Neuronal stem cell (in vitro differentiated cells): ENCODE results near the gene SMIM24.
A peak's percentile ranks its signal among the peaks of the same experiment; 100 is the strongest.
"Not testable (repeated sequence)": the region's sequence is repeated elsewhere in the genome, so short reads cannot be mapped to it uniquely, and the experiment has no call there.

ENCODE experiments used
- DNase-seq: peaks from one replicate; pipeline ENCODE4 v3.0.0-alpha.2; 2013; ENCODE audit warnings: low spot score
- H2AFZ ChIP-seq: one replicate; pipeline ENCODE4 v1.6.1; 2013; ENCODE audit warnings: mild to moderate bottlenecking, low read length, inconsistent platforms
- H2AK5ac ChIP-seq: 2 replicates; pipeline ENCODE4 v1.6.1; 2013; ENCODE audit warnings: low read depth, mild to moderate bottlenecking, inconsistent platforms, low read length, moderate library complexity, mixed read lengths
- H2BK120ac ChIP-seq: 2 replicates; pipeline ENCODE4 v1.6.1; 2013; ENCODE audit warnings: low read depth, mild to moderate bottlenecking, inconsistent platforms, low read length, moderate library complexity, mixed read lengths
- H2BK12ac ChIP-seq: one replicate; pipeline ENCODE4 v1.6.1; 2013; ENCODE audit warnings: low read length, inconsistent platforms
- H2BK15ac ChIP-seq: 2 replicates; pipeline ENCODE4 v1.6.1; 2013; ENCODE audit warnings: mild to moderate bottlenecking, low read length, inconsistent platforms, mixed read lengths
- H2BK5ac ChIP-seq: one replicate; pipeline ENCODE4 v1.6.1; 2013; ENCODE audit warnings: inconsistent platforms, mild to moderate bottlenecking, low read length, moderate library complexity
- H3K14ac ChIP-seq: one replicate; pipeline ENCODE4 v1.6.1; 2013; ENCODE audit warnings: low read length, inconsistent platforms
- H3K18ac ChIP-seq: 2 replicates; pipeline ENCODE4 v1.6.1; 2013; ENCODE audit warnings: low read length, inconsistent platforms
- H3K23ac ChIP-seq: 2 replicates; pipeline ENCODE4 v1.6.1; 2013; ENCODE audit warnings: low read depth, mild to moderate bottlenecking, mixed read lengths, low read length, inconsistent platforms; ENCODE audit not compliant: poor library complexity
- H3K27ac ChIP-seq: replicated peaks from 3 replicates; pipeline ENCODE4 v1.5.1; 2013; ENCODE audit warnings: low read length, inconsistent platforms
- H3K27me3 ChIP-seq, 3 experiments: 2 replicates each; pipeline ENCODE4 v1.6.1; 2013; ENCODE audit warnings: low read length in 3 of 3, mild to moderate bottlenecking in 2 of 3, inconsistent platforms in 1 of 3, low read depth in 1 of 3, mixed read lengths in 1 of 3, moderate library complexity in 1 of 3; ENCODE audit not compliant: control insufficient read depth in 3 of 3, insufficient read depth in 3 of 3
- H3K36me3 ChIP-seq, 2 donors: replicated peaks in 1 of 2; 2 replicates each; pipeline ENCODE4 v1.6.1; 2013; ENCODE audit warnings: low read length in 2 of 2; ENCODE audit not compliant: control insufficient read depth in 2 of 2, insufficient read depth in 2 of 2
- H3K4ac ChIP-seq: 2 replicates; pipeline ENCODE4 v1.6.1; 2013; ENCODE audit warnings: inconsistent platforms, mild to moderate bottlenecking, low read length, moderate library complexity
- H3K4me1 ChIP-seq, 2 donors: 1 replicate in 1 of 2; 2 replicates in 1 of 2; pipeline ENCODE4 v1.6.1; 2013; ENCODE audit warnings: low read length in 2 of 2, low read depth in 1 of 2; ENCODE audit not compliant: control insufficient read depth in 2 of 2, insufficient read depth in 1 of 2
- H3K4me2 ChIP-seq: one replicate; pipeline ENCODE4 v1.6.1; 2013; ENCODE audit warnings: mild to moderate bottlenecking, low read length, inconsistent platforms; ENCODE audit not compliant: insufficient read depth, poor library complexity, severe bottlenecking
- H3K4me3 ChIP-seq, 2 donors: 2 replicates each; pipeline ENCODE4 v1.5.1; 2013; ENCODE audit warnings: low read length in 2 of 2, mild to moderate bottlenecking in 2 of 2, inconsistent platforms in 1 of 2, moderate library complexity in 1 of 2
- H3K79me1 ChIP-seq: one replicate; pipeline ENCODE4 v1.6.1; 2013; ENCODE audit warnings: low read depth, mild to moderate bottlenecking, inconsistent platforms, low read length, moderate library complexity
- H3K9ac ChIP-seq: one replicate; pipeline ENCODE4 v1.6.1; 2013; ENCODE audit warnings: mild to moderate bottlenecking, low read depth, low read length, inconsistent platforms; ENCODE audit not compliant: poor library complexity
- H3K9me3 ChIP-seq, 2 donors: replicated peaks in 1 of 2; 2 replicates each; pipeline versions ENCODE3 to v1.6.1; 2013; ENCODE audit warnings: low read length in 2 of 2, mild to moderate bottlenecking in 2 of 2, inconsistent platforms in 1 of 2, low read depth in 1 of 2, mixed read lengths in 1 of 2, moderate library complexity in 1 of 2; ENCODE audit not compliant: control insufficient read depth in 2 of 2, insufficient read depth in 1 of 2
- H4K8ac ChIP-seq: one replicate; pipeline ENCODE4 v1.6.1; 2013; ENCODE audit warnings: low read depth, mild to moderate bottlenecking, inconsistent platforms, low read length, moderate library complexity
- H4K91ac ChIP-seq: one replicate; pipeline ENCODE4 v1.6.1; 2013; ENCODE audit warnings: low read length, low read depth, mild to moderate bottlenecking, inconsistent platforms; ENCODE audit not compliant: poor library complexity
- WGBS, 2 donors: extraction: QIAGEN DNeasy Blood & Tissue Kit; methylation state at CpG; one replicate each; pipeline ENCODE4 v1.1.7; 2013; ENCODE audit warnings: missing lambda C conversion rate in 2 of 2, mixed read lengths in 1 of 2; ENCODE audit not compliant: insufficient read length in 2 of 2, insufficient replicate concordance in 1 of 2; ENCODE audit errors: extremely low coverage in 2 of 2; 5-methylcytosine and 5-hydroxymethylcytosine counted together

Gene SMIM24

DNA sequence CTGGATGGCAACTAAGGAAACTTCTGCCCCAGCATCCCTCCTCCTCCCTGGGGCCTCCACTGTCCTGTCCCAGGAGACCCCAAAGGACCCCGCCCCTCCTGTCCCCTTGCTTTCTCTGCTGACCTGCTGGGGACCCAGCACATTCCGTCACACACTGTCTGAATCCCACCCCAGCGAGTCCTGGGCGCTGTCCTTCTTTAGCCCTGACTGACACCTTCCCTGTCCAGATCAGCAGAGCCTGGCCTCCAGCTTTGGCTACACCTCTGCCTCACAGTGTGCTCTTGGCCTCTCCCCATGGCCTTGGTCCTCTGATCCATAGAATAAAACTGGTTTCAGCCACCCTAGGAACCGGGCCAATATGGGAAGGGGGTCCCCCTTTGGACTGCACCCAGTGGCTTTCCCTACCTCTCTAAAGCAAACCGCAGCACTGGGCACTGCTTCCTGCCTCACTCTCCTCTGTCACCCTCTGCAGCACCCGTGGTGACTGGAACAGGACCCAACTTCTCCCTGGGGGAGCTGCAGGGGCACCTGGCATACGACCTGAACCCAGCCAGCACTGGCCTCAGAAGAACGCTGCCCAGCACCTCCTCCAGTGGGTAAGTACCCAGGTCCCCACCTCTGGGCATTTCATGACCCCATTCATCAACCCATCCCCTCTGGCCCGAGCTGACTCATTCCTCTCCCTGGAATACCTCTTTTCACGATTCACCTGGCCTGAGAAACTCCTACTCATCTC, 46.4 kb downstream of the SMIM24 start:
- Histone ChIP-seq H2AK5ac (peak overlapping the region; percentile 95), H4K8ac (peak overlapping the region; percentile 96), H3K4me1 (peaks cover 3 to 5% of the 10 kb centered on the region in 2 donors), H2BK120ac (no peak overlapping the region), H3K27me3 (no peaks in the 10 kb centered on the region), H3K18ac (no peak overlapping the region), H3K9me3 (peaks cover 3 to 4% of the 10 kb centered on the region in 2 donors), H2BK15ac (peak overlapping the region; percentile 89), H3K4ac (peak overlapping the region; percentile 95), H3K4me3 (peak overlapping the region; percentile 70 to 98), H3K36me3 (no peaks in the 10 kb centered on the region), H4K91ac (peak overlapping the region; percentile 30), H3K79me1 (peaks cover 2% of the 10 kb centered on the region), H3K9ac (peak overlapping the region; percentile 70), H3K14ac (peak overlapping the region; percentile 75), H2BK5ac (peak overlapping the region; percentile 75), H2BK12ac (no peak overlapping the region), H3K4me2 (peak overlapping the region; percentile 97), H3K27ac (no peak overlapping the region), H2AFZ (peak overlapping the region; percentile 96), H3K23ac (peak overlapping the region; percentile 70)
- no CpG with 5 or more reads among the region's 11 CpGs for WGBS, 2 donors
- no peak for DNase-seq

DNA sequence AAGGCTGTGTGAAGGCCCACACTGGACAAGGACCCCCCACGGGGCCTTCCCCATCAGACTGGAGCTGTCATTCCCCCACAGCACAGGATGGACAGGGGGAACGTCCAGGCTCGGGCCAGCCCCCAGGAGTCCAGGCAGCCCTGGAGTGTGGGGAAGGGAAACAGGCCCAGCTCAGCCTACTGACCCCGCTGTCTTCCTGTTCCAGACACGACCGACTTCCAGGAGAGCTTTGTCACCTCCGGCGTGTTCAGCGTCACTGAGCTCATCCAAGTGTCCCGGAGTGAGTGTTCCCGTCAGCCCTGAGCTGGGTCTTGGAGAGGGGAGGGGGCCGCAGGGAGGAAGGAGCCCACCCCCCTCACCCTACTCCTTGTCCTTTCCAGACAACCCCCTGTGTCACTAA, 47.0 kb downstream of the SMIM24 start:
- Histone ChIP-seq H2BK12ac (peak overlapping the region; percentile 94), H3K9ac (no peak overlapping the region), H3K4me2 (no peak overlapping the region), H2BK5ac (no peak overlapping the region), H2BK120ac (no peak overlapping the region), H3K4me1 (peaks cover 5 to 6% of the 10 kb centered on the region in 2 donors), H3K4me3 (no peak overlapping the region), H3K23ac (no peak overlapping the region), H3K4ac (peak overlapping the region; percentile 66), H3K27ac (no peak overlapping the region), H2AK5ac (peak overlapping the region; percentile 99), H3K18ac (no peak overlapping the region), H3K14ac (no peak overlapping the region), H4K91ac (no peak overlapping the region), H2AFZ (peak overlapping the region; percentile 50), H3K79me1 (peaks cover 2% of the 10 kb centered on the region), H4K8ac (no peak overlapping the region), H2BK15ac (no peak overlapping the region), H3K9me3 (peaks cover 3 to 4% of the 10 kb centered on the region in 2 donors), H3K27me3 (no peaks in the 10 kb centered on the region), H3K36me3 (no peaks in the 10 kb centered on the region)
- no peak for DNase-seq
- no CpG with 5 or more reads among the region's 12 CpGs for WGBS, 2 donors

DNA sequence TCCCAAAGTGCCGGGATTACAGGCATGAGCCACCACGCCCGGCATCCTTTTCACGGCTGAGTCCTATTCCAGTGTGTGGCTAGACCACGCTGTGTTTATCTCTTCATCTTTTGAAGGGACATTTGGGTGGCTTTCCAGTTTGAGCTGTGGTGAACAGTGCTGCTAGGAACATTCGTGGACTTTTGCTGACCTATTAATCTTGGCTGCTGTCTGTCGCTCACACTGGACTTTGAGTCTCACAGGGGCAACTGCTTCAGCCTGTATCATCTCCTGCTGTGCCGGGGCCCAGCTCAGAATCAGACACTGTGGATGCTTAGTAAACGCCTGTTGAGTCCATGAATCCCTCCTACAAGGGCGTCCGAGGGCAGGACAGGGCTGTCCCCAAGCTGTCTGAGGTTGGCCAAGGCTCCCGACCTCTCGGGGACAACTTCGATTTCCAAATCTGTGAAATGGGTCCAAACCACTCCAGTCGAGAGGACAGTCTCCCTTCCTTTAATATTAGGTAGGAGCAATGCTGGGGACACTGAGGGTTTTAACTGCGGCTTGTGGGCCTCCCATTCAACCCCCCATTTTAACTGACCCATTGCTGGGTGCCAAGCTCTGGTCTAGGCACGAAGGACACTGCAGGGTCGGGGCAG, 48.4 kb downstream of the SMIM24 start:
- WGBS, 2 donors = no CpG with 5 or more reads among the region's 18 CpGs

DNA sequence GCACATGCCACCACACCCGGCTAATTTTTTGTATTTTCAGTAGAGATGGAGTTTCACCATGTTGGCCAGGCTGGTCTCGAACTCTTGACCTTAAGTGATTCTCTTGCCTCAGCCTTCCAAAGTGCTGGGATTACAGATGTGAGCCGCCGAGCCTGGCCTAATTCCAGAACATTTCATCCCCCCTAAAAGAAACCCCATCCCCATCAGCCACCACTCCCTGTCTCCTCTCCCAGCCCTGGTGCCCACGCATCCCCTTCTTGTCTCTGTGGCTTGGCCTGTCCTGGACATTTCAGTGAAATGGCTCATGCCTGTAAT, 50.0 kb downstream of the SMIM24 start:
- not testable (repeated sequence) for H2BK5ac ChIP-seq, H2AK5ac ChIP-seq, H3K79me1 ChIP-seq, H3K9ac ChIP-seq, H4K91ac ChIP-seq, H3K18ac ChIP-seq, H3K23ac ChIP-seq, H3K4me3 ChIP-seq, H2BK120ac ChIP-seq, H3K4ac ChIP-seq, H3K36me3 ChIP-seq, H3K4me2 ChIP-seq, H2BK12ac ChIP-seq, H3K4me1 ChIP-seq, H3K14ac ChIP-seq, DNase-seq, H3K27me3 ChIP-seq, H2AFZ ChIP-seq, H3K27ac ChIP-seq, H3K9me3 ChIP-seq, H2BK15ac ChIP-seq, H4K8ac ChIP-seq
- no CpG with 5 or more reads among the region's 5 CpGs for WGBS, 2 donors

More for the DNA sequence above, 48.4 kb downstream of the SMIM24 start:
- Histone ChIP-seq H2BK15ac (no peak overlapping the region), H4K91ac (no peak overlapping the region), H3K4me3 (no peak overlapping the region), H3K4ac (no peak overlapping the region), H3K9me3 (peaks cover 3 to 4% of the 10 kb centered on the region in 2 donors), H3K4me1 (peaks cover 5 to 6% of the 10 kb centered on the region in 2 donors), H3K9ac (no peak overlapping the region), H2BK5ac (no peak overlapping the region), H3K27ac (no peak overlapping the region), H2AFZ (no peak overlapping the region), H3K23ac (no peak overlapping the region), H2BK12ac (no peak overlapping the region), H3K14ac (no peak overlapping the region), H2BK120ac (no peak overlapping the region), H3K18ac (no peak overlapping the region), H2AK5ac (no peak overlapping the region), H3K4me2 (no peak overlapping the region), H3K79me1 (peaks cover 2% of the 10 kb centered on the region), H3K27me3 (no peaks in the 10 kb centered on the region), H3K36me3 (no peaks in the 10 kb centered on the region), H4K8ac (no peak overlapping the region)
- no peak for DNase-seq
